HG03342 (cell line): ENCODE results near the gene NCOR1.
"Not testable (repeated sequence)": the region's sequence is repeated elsewhere in the genome, so short reads cannot be mapped to it uniquely, and the experiment has no call there.

Experiments
- ATAC-seq: cut with Tn5 transposase; IDR thresholded peaks from one replicate; pipeline ENCODE4 v1.9.1; 2021; ENCODE audit warnings: mild to moderate bottlenecking, moderate library complexity; ENCODE audit not compliant: unreplicated experiment

Gene NCOR1

GRCh38 chr17:16215965-16216316, 607 bp upstream of the NCOR1 start:
- ATAC-seq, result no peak

GRCh38 chr17:16215002-16215272, 397 bp downstream of the NCOR1 start:
- ATAC-seq, result peak; percentile 43

GRCh38 chr17:16214190-16215001, 938 bp downstream of the NCOR1 start:
- ATAC-seq, result no peak

- ATAC-seq, result no peak
Measured at GRCh38 chr17:16212793-16213192, 2.5 kb downstream of the NCOR1 start.

- no peak for ATAC-seq
Measured at GRCh38 chr17:16211590-16211989, 3.7 kb downstream of the NCOR1 start.

GRCh38 chr17:16204763-16205162, 10.6 kb downstream of the NCOR1 start:
- ATAC-seq, result not testable (repeated sequence)

- not testable (repeated sequence) for ATAC-seq
Measured at GRCh38 chr17:16202554-16203500, 12.5 kb downstream of the NCOR1 start.

GRCh38 chr17:16201693-16202131, 13.6 kb downstream of the NCOR1 start:
- ATAC-seq, result not testable (repeated sequence)

- no peak for ATAC-seq
Measured at GRCh38 chr17:16199093-16199492, 16.2 kb downstream of the NCOR1 start.

- ATAC-seq, result no peak
Measured at GRCh38 chr17:16197276-16197675, 18.1 kb downstream of the NCOR1 start.

GRCh38 chr17:16194307-16194835, 21.0 kb downstream of the NCOR1 start:
- not testable (repeated sequence) for ATAC-seq

GRCh38 chr17:16191604-16192003, 23.7 kb downstream of the NCOR1 start:
- ATAC-seq, result no peak

- no peak for ATAC-seq
Measured at GRCh38 chr17:16190703-16191360, 24.5 kb downstream of the NCOR1 start.

GRCh38 chr17:16189791-16190348, 25.5 kb downstream of the NCOR1 start:
- no peak for ATAC-seq

GRCh38 chr17:16187642-16188041, 27.7 kb downstream of the NCOR1 start:
- ATAC-seq, result no peak

- ATAC-seq, result no peak
Measured at GRCh38 chr17:16181581-16181980, 33.8 kb downstream of the NCOR1 start.

GRCh38 chr17:16178836-16179235, 36.5 kb downstream of the NCOR1 start:
- ATAC-seq, result no peak

- ATAC-seq, result no peak
Measured at GRCh38 chr17:16171613-16172012, 43.7 kb downstream of the NCOR1 start.

GRCh38 chr17:16166766-16167165, 48.6 kb downstream of the NCOR1 start:
- ATAC-seq, result not testable (repeated sequence)

GRCh38 chr17:16158714-16159113, 56.6 kb downstream of the NCOR1 start:
- ATAC-seq, result no peak

- ATAC-seq, result no peak
Measured at GRCh38 chr17:16155536-16155935, 59.8 kb downstream of the NCOR1 start.
